Measurements from ENCODE around the gene SH3RF1. TPM values are rescaled to one million over a fixed set of nuclear protein-coding genes. Genes with fewer than 3 reads are reported as not detected.
A peak's percentile ranks its signal among the peaks of the same experiment; 100 is the strongest.

The SH3RF1 gene
- total RNA-seq, 1 donor from 2014 or later: 17.1 TPM

GRCh38 chr4:169136796-169137557, 133.8 kb downstream of the SH3RF1 start:
- Histone ChIP-seq H3K9me3 (ENCODE audit: low read depth) (no peaks in the 10 kb centered on the region), H3K4me1 (peaks cover 6% of the 10 kb centered on the region), H3K27me3 (no peaks in the 10 kb centered on the region), H4K20me1 (ENCODE audit: low read depth) (no peaks in the 10 kb centered on the region), H3F3A (ENCODE audit: low read depth) (no peaks in the 10 kb centered on the region), H2AFZ (replicated peaks) (no peak overlapping the region), H3K27ac (no peak overlapping the region), H3K4me2 (no peak overlapping the region), H3K79me2 (ENCODE audit: low read depth) (no peaks in the 10 kb centered on the region), H3K9ac (no peak overlapping the region), H3K4me3 (no peak overlapping the region), H3K36me3 (peaks cover 7% of the 10 kb centered on the region)
- Mint-ChIP-seq H3K36me3 (peaks cover 31% of the 10 kb centered on the region), H3K9me3 (no peaks in the 10 kb centered on the region), H3K27me3 (ENCODE audit: insufficient read depth, low read depth) (peaks cover 2% of the 10 kb centered on the region), H3K4me1 (peaks cover 4% of the 10 kb centered on the region), H3K4me3 (no peak overlapping the region), H3K27ac (no peak overlapping the region)
- DNase-seq (ENCODE audit: low spot score): no peak
- no peak for TF ChIP-seq EZH2 (IDR thresholded peaks at IDR 0.05)
- no peak for TF ChIP-seq CTCF (IDR thresholded peaks at IDR 0.05)
- no peak for TF ChIP-seq EZH2phosphoT487 (IDR thresholded peaks at IDR 0.05)

GRCh38 chr4:169136330-169136729, 134.4 kb downstream of the SH3RF1 start:
- Mint-ChIP-seq H3K4me1 (peaks cover 4% of the 10 kb centered on the region), H3K27ac (peak overlapping the region; percentile 44), H3K27me3 (ENCODE audit: insufficient read depth, low read depth) (peaks cover 2% of the 10 kb centered on the region), H3K9me3 (no peaks in the 10 kb centered on the region), H3K36me3 (peaks cover 32% of the 10 kb centered on the region), H3K4me3 (no peak overlapping the region)
- H3K27ac ChIP-seq: no peak overlapping the region
- H3K4me1 ChIP-seq: peaks cover 6% of the 10 kb centered on the region
- no peak overlapping the region for H3K4me3 ChIP-seq
- no peaks in the 10 kb centered on the region for H3K79me2 ChIP-seq (ENCODE audit: low read depth)
- H3K9me3 ChIP-seq (ENCODE audit: low read depth): no peaks in the 10 kb centered on the region
- no peaks in the 10 kb centered on the region for H3F3A ChIP-seq (ENCODE audit: low read depth)
- H4K20me1 ChIP-seq (ENCODE audit: low read depth): no peaks in the 10 kb centered on the region
- TF ChIP-seq CTCF (IDR thresholded peaks at IDR 0.05) (no peak), EZH2 (IDR thresholded peaks at IDR 0.05) (no peak), EZH2phosphoT487 (IDR thresholded peaks at IDR 0.05) (no peak)
- no peaks in the 10 kb centered on the region for H3K27me3 ChIP-seq
- DNase-seq (ENCODE audit: low spot score): no peak
- peaks cover 7% of the 10 kb centered on the region for H3K36me3 ChIP-seq
- no peak overlapping the region for H2AFZ ChIP-seq (replicated peaks)
- no peak overlapping the region for H3K9ac ChIP-seq
- H3K4me2 ChIP-seq: no peak overlapping the region

- H3K27ac ChIP-seq: no peak overlapping the region
- H3K79me2 ChIP-seq (ENCODE audit: low read depth): no peaks in the 10 kb centered on the region
Observed at GRCh38 chr4:169135776-169136175, 135.0 kb downstream of the SH3RF1 start.

More at GRCh38 chr4:169135776-169136175, 135.0 kb downstream of the SH3RF1 start:
- Mint-ChIP-seq H3K4me3 (no peak overlapping the region), H3K27me3 (ENCODE audit: insufficient read depth, low read depth) (peaks cover 2% of the 10 kb centered on the region), H3K27ac (peak overlapping the region; percentile 13), H3K4me1 (peaks cover 4% of the 10 kb centered on the region), H3K36me3 (peaks cover 32% of the 10 kb centered on the region), H3K9me3 (no peaks in the 10 kb centered on the region)
- Histone ChIP-seq H4K20me1 (ENCODE audit: low read depth) (no peaks in the 10 kb centered on the region), H3K36me3 (peaks cover 7% of the 10 kb centered on the region), H3K9me3 (ENCODE audit: low read depth) (no peaks in the 10 kb centered on the region), H3K4me3 (no peak overlapping the region), H3F3A (ENCODE audit: low read depth) (no peaks in the 10 kb centered on the region), H3K4me2 (no peak overlapping the region), H3K9ac (no peak overlapping the region), H3K27me3 (no peaks in the 10 kb centered on the region), H3K4me1 (peaks cover 6% of the 10 kb centered on the region), H2AFZ (replicated peaks) (no peak overlapping the region)
- no peak for TF ChIP-seq CTCF (IDR thresholded peaks at IDR 0.05)
- no peak for TF ChIP-seq EZH2 (IDR thresholded peaks at IDR 0.05)
- TF ChIP-seq EZH2phosphoT487 (IDR thresholded peaks at IDR 0.05): no peak
- no peak for DNase-seq (ENCODE audit: low spot score)

Measured in neural progenitor cell (in vitro differentiated cells).